ENCODE results near the gene IGDCC3. TPM values are rescaled to one million over a fixed set of nuclear protein-coding genes. Genes with fewer than 3 reads are reported as not detected.
A peak's percentile ranks its signal among the peaks of the same experiment; 100 is the strongest.

Gene IGDCC3
- total RNA-seq, 4 donors from 2014 or later = not detected

- Histone ChIP-seq H3K4me3 (no peak overlapping the region), H3K27ac (no peak overlapping the region), H3K36me3 (peaks cover 0 to 9% of the 10 kb centered on the region in 2 donors), H3K27me3 (no peaks in the 10 kb centered on the region), H3K9me3 (no peaks in the 10 kb centered on the region), H3K4me1 (peaks cover 3 to 8% of the 10 kb centered on the region in 2 donors)
- intact Hi-C loops (cut with DNase I; ENCODE audit: low total_unique reads) = no loop called here
- in situ Hi-C loops (cut with MboI; ENCODE audit: low sequenced_read_pairs in 4 of 4) = no loop called here
- ATAC-seq (no peak), DNase-seq (no peak)
- TF ChIP-seq POLR2A (IDR thresholded peaks at IDR 0.05) (no peak), CTCF (IDR thresholded peaks at IDR 0.05 in 4 of 5, conservative IDR thresholded peaks at IDR 0.05 in 1 of 5) (no peak)
These were observed 10.7 kb upstream of the IGDCC3 start for GRCh38 chr15:65388306-65389080.

GRCh38 chr15:65386886-65387285 is 9.1 kb upstream of the IGDCC3 start:
- DNase-seq (no peak), ATAC-seq (no peak)
- intact Hi-C loops (cut with DNase I; ENCODE audit: low total_unique reads) (no loop called here), in situ Hi-C loops (cut with MboI; ENCODE audit: low sequenced_read_pairs in 4 of 4) (no loop called here)
- no peak for TF ChIP-seq POLR2A (IDR thresholded peaks at IDR 0.05)
- TF ChIP-seq CTCF (IDR thresholded peaks at IDR 0.05 in 4 of 5, conservative IDR thresholded peaks at IDR 0.05 in 1 of 5) = no peak
- Histone ChIP-seq H3K4me3 (no peak overlapping the region), H3K4me1 (peaks cover 3 to 8% of the 10 kb centered on the region in 2 donors), H3K27me3 (no peaks in the 10 kb centered on the region), H3K9me3 (no peaks in the 10 kb centered on the region), H3K27ac (no peak overlapping the region), H3K36me3 (peaks cover 0 to 6% of the 10 kb centered on the region in 2 donors)

GRCh38 chr15:65386376-65386775 is 8.6 kb upstream of the IGDCC3 start:
- DNase-seq (no peak), ATAC-seq (no peak)
- H3K36me3 ChIP-seq = peaks cover 0 to 6% of the 10 kb centered on the region in 2 donors
- H3K27me3 ChIP-seq = no peaks in the 10 kb centered on the region
- TF ChIP-seq POLR2A (IDR thresholded peaks at IDR 0.05) (no peak), CTCF (IDR thresholded peaks at IDR 0.05 in 4 of 5, conservative IDR thresholded peaks at IDR 0.05 in 1 of 5) (no peak)
- in situ Hi-C loops (cut with MboI; ENCODE audit: low sequenced_read_pairs in 4 of 4) = no loop called here
- intact Hi-C loops (cut with DNase I; ENCODE audit: low total_unique reads) = no loop called here
- no peak overlapping the region for H3K4me3 ChIP-seq
- no peak overlapping the region for H3K27ac ChIP-seq
- H3K9me3 ChIP-seq = no peaks in the 10 kb centered on the region
- peaks cover 3 to 8% of the 10 kb centered on the region in 2 donors for H3K4me1 ChIP-seq

- H3K4me3 ChIP-seq = peak overlapping the region in 1 of 4 donors; percentile 39
- TF ChIP-seq CTCF (IDR thresholded peaks at IDR 0.05 in 4 of 5, conservative IDR thresholded peaks at IDR 0.05 in 1 of 5) (no peak), POLR2A (IDR thresholded peaks at IDR 0.05) (no peak)
- in situ Hi-C loops (cut with MboI; ENCODE audit: low sequenced_read_pairs in 4 of 4) = no loop called here
- H3K36me3 ChIP-seq = peaks cover 0 to 6% of the 10 kb centered on the region in 2 donors
- H3K9me3 ChIP-seq = no peaks in the 10 kb centered on the region
- intact Hi-C loops (cut with DNase I; ENCODE audit: low total_unique reads) = loop anchor here (1.0 kb wide), 1 partner anchor 67 kb away; no protein-coding TSS in a partner anchor
- DNase-seq (no peak), ATAC-seq (peak; percentile 16 to 39)
- peaks cover 3 to 8% of the 10 kb centered on the region in 2 donors for H3K4me1 ChIP-seq
- peak overlapping the region in 2 of 4 donors; percentile 4 to 43 for H3K27ac ChIP-seq
- no peaks in the 10 kb centered on the region for H3K27me3 ChIP-seq
These were observed 8.1 kb upstream of the IGDCC3 start for GRCh38 chr15:65385870-65386258.

Measured in gastrocnemius medialis (tissue), 4 donors.